HG03565 (cell line): ENCODE measurements around the gene DEFB129.
"Not testable (repeated sequence)": the region's sequence is repeated elsewhere in the genome, so short reads cannot be mapped to it uniquely, and the experiment has no call there.

Experiments
- ATAC-seq: cut with Tn5 transposase; IDR thresholded peaks from one replicate; pipeline ENCODE4 v1.9.1; 2021; ENCODE audit warnings: mild to moderate bottlenecking, moderate library complexity; ENCODE audit not compliant: unreplicated experiment

The DEFB129 gene

GRCh38 chr20:226958-227357 is at the start of gene DEFB129:
TSS of gene DEFB129 (plus strand) at chr20:227258. CDS start at chr20:227289, 31 bp downstream.
- no peak for ATAC-seq

- no peak for ATAC-seq
Observed at GRCh38 chr20:184288-184687, 42.8 kb upstream of the DEFB129 start.

- no peak for ATAC-seq
Observed at GRCh38 chr20:187733-188132, 39.3 kb upstream of the DEFB129 start.

- ATAC-seq: no peak
Observed at GRCh38 chr20:189611-190010, 37.4 kb upstream of the DEFB129 start, which contains the start of gene DEFB128. TSS of gene DEFB128 (minus strand) at chr20:189711. CDS start at chr20:189623, 88 bp downstream.

- ATAC-seq: no peak
Observed at GRCh38 chr20:198225-198624, 28.8 kb upstream of the DEFB129 start.

- no peak for ATAC-seq
Observed at GRCh38 chr20:199996-200395, 27.1 kb upstream of the DEFB129 start.

- not testable (repeated sequence) for ATAC-seq
Observed at GRCh38 chr20:203630-204029, 23.4 kb upstream of the DEFB129 start.

GRCh38 chr20:208942-209566 is 18.0 kb upstream of the DEFB129 start:
- ATAC-seq: no peak

- no peak for ATAC-seq
Observed at GRCh38 chr20:210809-211502, 16.1 kb upstream of the DEFB129 start.

- ATAC-seq: no peak
Observed at GRCh38 chr20:214383-214782, 12.7 kb upstream of the DEFB129 start.

- ATAC-seq: no peak
Observed at GRCh38 chr20:215796-216195, 11.3 kb upstream of the DEFB129 start.

- ATAC-seq: no peak
Observed at GRCh38 chr20:217266-217665, 9.8 kb upstream of the DEFB129 start.

- ATAC-seq: no peak
Observed at GRCh38 chr20:219290-220115, 7.6 kb upstream of the DEFB129 start.

GRCh38 chr20:221258-221830 is 5.7 kb upstream of the DEFB129 start:
- no peak for ATAC-seq

GRCh38 chr20:225879-226278 is 1.2 kb upstream of the DEFB129 start:
- not testable (repeated sequence) for ATAC-seq

GRCh38 chr20:227439-228105 is 514 bp downstream of the DEFB129 start:
- ATAC-seq: no peak

- ATAC-seq: no peak
Observed at GRCh38 chr20:235891-236290, 8.8 kb downstream of the DEFB129 start.

GRCh38 chr20:237489-237888 is 10.4 kb downstream of the DEFB129 start:
- no peak for ATAC-seq

- ATAC-seq: no peak
Observed at GRCh38 chr20:237929-238328, 10.9 kb downstream of the DEFB129 start.

- ATAC-seq: no peak
Observed at GRCh38 chr20:242905-243304, 15.8 kb downstream of the DEFB129 start.

GRCh38 chr20:251354-251753 is 24.3 kb downstream of the DEFB129 start:
- ATAC-seq: no peak
